OCI-LY3 (cell line): ENCODE measurements around the gene DBT.
"Not testable (repeated sequence)": the region's sequence is repeated elsewhere in the genome, so short reads cannot be mapped to it uniquely, and the experiment has no call there.

Experiments
- H2AFZ ChIP-seq: fragments of 200-600, 300-600 bp; shearing (Covaris generic); 2 replicates; pipeline ENCODE4 v1.6.0; 2014; ENCODE audit warnings: antibody characterized with exemption, low read depth, low read length
- H3K27ac ChIP-seq: fragments of 200-600, 300-600 bp; sonication (generic); 2 replicates; pipeline ENCODE4 v1.5.1; 2014; ENCODE audit warnings: mild to moderate bottlenecking, low read length, moderate library complexity, mixed read lengths
- H3K27me3 ChIP-seq: fragments of 200-600, 300-600 bp; sonication (generic); 2 replicates; pipeline ENCODE4 v1.6.1; 2014; ENCODE audit warnings: low read depth, low read length, mixed read lengths
- H3K36me3 ChIP-seq: fragments of 200-600, 300-600 bp; sonication (generic); replicated peaks from 2 replicates; pipeline ENCODE3; 2014; ENCODE audit warnings: low read depth, low read length, mixed read lengths
- H3K4me1 ChIP-seq: fragments of 300-600, 200-600 bp; sonication (generic); 2 replicates; pipeline ENCODE4 v1.6.1; 2014; ENCODE audit warnings: low read length, mixed read lengths
- H3K4me2 ChIP-seq: fragments of 200-600, 300-600 bp; sonication (generic); 2 replicates; pipeline ENCODE4 v1.6.1; 2014; ENCODE audit warnings: low read length, mixed read lengths
- H3K4me3 ChIP-seq: fragments of 300-600, 200-600 bp; sonication (generic); 2 replicates; pipeline ENCODE4 v1.5.1; 2014; ENCODE audit warnings: antibody characterized with exemption, mild to moderate bottlenecking, low read length, moderate library complexity
- H3K79me2 ChIP-seq: fragments of 300-600, 200-600 bp; shearing (Covaris generic); 2 replicates; pipeline ENCODE4 v1.6.1; 2014; ENCODE audit warnings: mild to moderate bottlenecking, low read length, mixed read lengths
- H3K9ac ChIP-seq: fragments of 300-600, 200-600 bp; shearing (Covaris generic); 2 replicates; pipeline ENCODE4 v1.6.0; 2014; ENCODE audit warnings: mild to moderate bottlenecking, low read length, moderate library complexity
- H3K9me3 ChIP-seq: fragments of 200-600, 300-600 bp; shearing (Covaris generic); 2 replicates; pipeline ENCODE4 v1.6.1; 2014; ENCODE audit warnings: low read length, mixed read lengths; ENCODE audit not compliant: insufficient read depth
- H4K20me1 ChIP-seq: fragments of 200-600, 300-600 bp; sonication (generic); 2 replicates; pipeline ENCODE4 v1.6.1; 2016; ENCODE audit warnings: low read length, mixed read lengths; ENCODE audit not compliant: insufficient read depth
- EZH2phosphoT487 ChIP-seq: fragments of 200-600 bp; shearing (Covaris generic); IDR thresholded peaks from 2 replicates; pipeline ENCODE4 v1.6.1; 2018; ENCODE audit warnings: antibody characterized with exemption, mixed run types, low read depth
- TF ChIP-seq, protein P1 (sequence below): fragments of 200-600, 300-600 bp; sonication (generic); IDR thresholded peaks from 2 replicates; pipeline ENCODE4 v1.5.1; 2014; ENCODE audit warnings: antibody characterized with exemption, low read length, low read depth

The DBT gene

DNA sequence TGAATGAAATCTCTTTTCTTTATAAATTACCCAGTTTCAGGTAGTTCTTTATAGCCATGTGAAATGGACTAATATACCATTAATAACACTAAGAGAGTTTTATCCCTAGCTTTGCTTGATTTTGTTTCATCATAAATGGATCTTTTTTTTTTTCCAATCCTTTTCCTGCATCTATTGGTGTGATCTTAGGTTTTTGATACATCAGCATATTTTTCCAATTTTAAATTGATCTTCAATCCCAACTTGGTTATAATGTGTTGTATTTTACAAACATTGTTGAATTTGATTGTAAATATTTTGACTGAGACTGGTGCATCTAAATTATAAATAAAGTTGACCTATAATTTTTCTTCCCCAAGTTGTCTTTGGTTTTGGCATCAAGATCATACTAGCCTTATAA lies 12.1 kb upstream of the DBT start:
- no peaks in the 10 kb centered on the region for H3K27me3 ChIP-seq
- no peak for TF ChIP-seq EZH2phosphoT487
- TF ChIP-seq, protein P1, sequence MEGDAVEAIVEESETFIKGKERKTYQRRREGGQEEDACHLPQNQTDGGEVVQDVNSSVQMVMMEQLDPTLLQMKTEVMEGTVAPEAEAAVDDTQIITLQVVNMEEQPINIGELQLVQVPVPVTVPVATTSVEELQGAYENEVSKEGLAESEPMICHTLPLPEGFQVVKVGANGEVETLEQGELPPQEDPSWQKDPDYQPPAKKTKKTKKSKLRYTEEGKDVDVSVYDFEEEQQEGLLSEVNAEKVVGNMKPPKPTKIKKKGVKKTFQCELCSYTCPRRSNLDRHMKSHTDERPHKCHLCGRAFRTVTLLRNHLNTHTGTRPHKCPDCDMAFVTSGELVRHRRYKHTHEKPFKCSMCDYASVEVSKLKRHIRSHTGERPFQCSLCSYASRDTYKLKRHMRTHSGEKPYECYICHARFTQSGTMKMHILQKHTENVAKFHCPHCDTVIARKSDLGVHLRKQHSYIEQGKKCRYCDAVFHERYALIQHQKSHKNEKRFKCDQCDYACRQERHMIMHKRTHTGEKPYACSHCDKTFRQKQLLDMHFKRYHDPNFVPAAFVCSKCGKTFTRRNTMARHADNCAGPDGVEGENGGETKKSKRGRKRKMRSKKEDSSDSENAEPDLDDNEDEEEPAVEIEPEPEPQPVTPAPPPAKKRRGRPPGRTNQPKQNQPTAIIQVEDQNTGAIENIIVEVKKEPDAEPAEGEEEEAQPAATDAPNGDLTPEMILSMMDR = no peak
- H3K9ac ChIP-seq = no peak overlapping the region
- peaks cover 7% of the 10 kb centered on the region for H3K79me2 ChIP-seq
- H3K36me3 ChIP-seq = no peaks in the 10 kb centered on the region
- no peaks in the 10 kb centered on the region for H4K20me1 ChIP-seq
- no peaks in the 10 kb centered on the region for H3K4me1 ChIP-seq
- no peak overlapping the region for H3K27ac ChIP-seq
- H3K4me2 ChIP-seq = no peak overlapping the region
- no peaks in the 10 kb centered on the region for H3K9me3 ChIP-seq
- H2AFZ ChIP-seq = no peak overlapping the region
- H3K4me3 ChIP-seq = no peak overlapping the region

DNA sequence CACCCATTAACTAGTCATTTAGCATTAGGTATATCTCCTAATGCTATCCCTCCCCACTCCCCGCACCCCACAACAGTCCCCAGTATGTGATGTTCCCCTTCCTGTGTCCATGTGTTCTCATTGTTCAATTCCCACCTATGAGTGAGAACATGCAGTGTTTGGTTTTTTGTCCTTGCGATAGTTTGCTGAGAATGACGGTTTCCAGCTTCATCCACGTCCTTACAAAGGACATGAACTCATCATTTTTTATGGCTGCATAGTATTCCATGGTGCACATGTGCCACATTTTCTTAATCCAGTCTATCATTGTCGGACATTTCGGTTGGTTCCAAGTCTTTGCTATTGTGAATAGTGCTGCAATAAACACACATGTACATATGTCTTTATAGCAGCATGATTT lies 8.8 kb upstream of the DBT start:
- H4K20me1 ChIP-seq, H3K4me3 ChIP-seq, H3K9ac ChIP-seq, H3K4me2 ChIP-seq, H3K36me3 ChIP-seq, H3K9me3 ChIP-seq, H3K4me1 ChIP-seq, H3K27me3 ChIP-seq, H2AFZ ChIP-seq, H3K79me2 ChIP-seq, H3K27ac ChIP-seq: not testable (repeated sequence)

DNA sequence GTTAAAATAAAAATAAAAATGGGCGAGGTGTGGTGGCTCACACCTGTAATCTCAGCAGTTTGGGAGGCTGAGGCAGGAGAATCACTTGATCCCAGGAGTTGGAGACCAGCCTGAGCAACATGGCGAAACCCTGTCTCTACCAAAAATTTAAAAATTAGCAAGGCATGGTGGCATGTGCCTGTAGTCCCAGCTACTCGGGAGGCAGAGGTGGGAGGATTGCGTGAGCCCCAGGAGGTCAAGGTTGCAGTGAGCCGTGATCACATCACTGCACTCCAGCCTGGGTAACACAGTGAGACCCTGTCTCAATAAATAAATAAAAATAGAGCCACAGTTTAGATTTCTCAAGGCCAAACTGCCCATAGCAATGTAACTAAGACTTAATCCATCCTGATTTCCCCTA lies 6.6 kb upstream of the DBT start:
- H3K4me2 ChIP-seq, H3K27ac ChIP-seq, H3K9me3 ChIP-seq, H3K36me3 ChIP-seq, H3K27me3 ChIP-seq, H3K79me2 ChIP-seq, H3K9ac ChIP-seq, H4K20me1 ChIP-seq, H3K4me1 ChIP-seq, H3K4me3 ChIP-seq, H2AFZ ChIP-seq: not testable (repeated sequence)

DNA sequence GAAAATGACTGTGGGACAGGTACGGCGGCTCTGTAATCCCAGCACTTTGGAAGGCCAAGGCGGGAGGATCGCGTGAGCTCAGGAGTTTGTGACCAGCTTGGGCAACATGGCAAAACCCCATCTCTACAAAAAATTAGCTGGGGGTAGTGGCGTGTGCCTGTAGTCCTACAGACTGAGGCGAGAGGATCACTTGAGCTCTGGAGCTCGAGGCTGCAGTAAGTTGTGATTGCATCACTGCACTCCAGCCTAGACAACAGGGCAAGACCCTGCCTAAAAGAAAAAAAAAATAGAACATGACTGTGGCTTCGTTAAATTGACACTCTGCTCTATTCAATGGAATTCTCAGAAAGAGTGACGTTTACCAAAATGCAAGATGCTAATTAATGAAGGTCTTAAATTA lies 3.9 kb upstream of the DBT start:
- peaks cover 6% of the 10 kb centered on the region for H3K79me2 ChIP-seq
- no peaks in the 10 kb centered on the region for H3K9me3 ChIP-seq
- no peak overlapping the region for H3K4me3 ChIP-seq
- no peaks in the 10 kb centered on the region for H4K20me1 ChIP-seq
- TF ChIP-seq EZH2phosphoT487 = no peak
- TF ChIP-seq, protein P1 = no peak
- no peak overlapping the region for H3K9ac ChIP-seq
- peaks cover 9% of the 10 kb centered on the region; the same call in 1 of the 2 replicates for H3K4me1 ChIP-seq
- no peak overlapping the region for H3K4me2 ChIP-seq
- H3K27ac ChIP-seq = no peak overlapping the region
- H2AFZ ChIP-seq = no peak overlapping the region
- no peaks in the 10 kb centered on the region for H3K27me3 ChIP-seq
- H3K36me3 ChIP-seq = no peaks in the 10 kb centered on the region

DNA sequence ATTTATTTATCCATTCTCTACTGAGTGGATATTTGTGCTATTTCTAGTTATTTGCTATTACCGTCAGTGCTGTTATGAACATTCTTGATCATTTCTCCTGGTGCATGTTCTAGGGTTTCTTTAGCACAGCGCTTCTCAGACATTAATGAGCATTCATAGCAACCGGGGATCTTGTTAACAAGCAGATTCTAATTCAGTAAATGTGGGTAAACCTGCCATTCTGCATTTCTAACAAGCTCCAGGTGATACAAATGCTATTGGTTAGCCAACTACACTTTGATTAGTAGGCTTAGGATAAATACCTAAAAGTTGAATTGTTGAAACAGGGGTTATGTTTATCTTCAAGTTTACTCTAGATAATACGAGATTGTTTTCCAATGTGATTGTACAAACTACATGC lies 3.3 kb upstream of the DBT start:
- no peaks in the 10 kb centered on the region for H3K9me3 ChIP-seq
- no peak overlapping the region for H3K4me3 ChIP-seq
- no peaks in the 10 kb centered on the region for H4K20me1 ChIP-seq
- no peak for TF ChIP-seq EZH2phosphoT487
- TF ChIP-seq, protein P1 = no peak
- no peaks in the 10 kb centered on the region for H3K27me3 ChIP-seq
- no peak overlapping the region for H3K9ac ChIP-seq
- no peak overlapping the region for H3K27ac ChIP-seq
- peaks cover 9% of the 10 kb centered on the region; the same call in 1 of the 2 replicates for H3K4me1 ChIP-seq
- H3K79me2 ChIP-seq = peaks cover 6% of the 10 kb centered on the region
- no peak overlapping the region for H3K4me2 ChIP-seq
- H2AFZ ChIP-seq = no peak overlapping the region
- no peaks in the 10 kb centered on the region for H3K36me3 ChIP-seq
